HFFc6 (cell line): Measurements from ENCODE around the gene BRD4. TPM values are rescaled to one million over a fixed set of nuclear protein-coding genes. Genes with fewer than 3 reads are reported as not detected.

Experiments used
- DNase-seq: peaks from one replicate; pipeline ENCODE4 v3.0.0-alpha.2; 2018
- H3K27ac Mint-ChIP-seq: 2 replicates; pipeline ENCODE4 v1.8.0; 2020; ENCODE audit warnings: mild to moderate bottlenecking, mixed read lengths
- H3K27me3 Mint-ChIP-seq: 2 replicates; pipeline ENCODE4 v1.8.0; 2021; ENCODE audit warnings: mild to moderate bottlenecking, moderate library complexity, mixed read lengths; ENCODE audit not compliant: insufficient read depth
- H3K36me3 Mint-ChIP-seq: 2 replicates; pipeline ENCODE4 v1.8.0; 2021; ENCODE audit warnings: low read depth, mixed read lengths
- H3K4me1 Mint-ChIP-seq: 2 replicates; pipeline ENCODE4 v1.8.0; 2020; ENCODE audit warnings: low read depth, mixed read lengths
- H3K4me3 Mint-ChIP-seq: 2 replicates; pipeline ENCODE4 v1.8.0; 2020; ENCODE audit warnings: mild to moderate bottlenecking, moderate library complexity, mixed read lengths
- H3K9me3 Mint-ChIP-seq: 2 replicates; pipeline ENCODE4 v1.8.0; 2020; ENCODE audit warnings: mild to moderate bottlenecking, mixed read lengths
- total RNA-seq, 6 experiments: library from RNA; stranded (reverse); fragmentation: NEBNext Ultra II Directional; extraction: Animal tissue kit (Norgen Biotek cat#: 25700); gene quantifications; 2 replicates in 1 of 6; 3 replicates in 5 of 6; pipeline ENCODE4 v1.2.3, GENCODE V29; 2021
- TF ChIP-seq, protein P1 (sequence below): fragments of 200-600 bp; sonication (generic); IDR thresholded peaks from 2 replicates; pipeline ENCODE4 v1.5.0; 2021; ENCODE audit warnings: antibody characterized with exemption, mild to moderate bottlenecking

Gene BRD4
- total RNA-seq, 6 experiments from 2014 or later = 74.9 to 85.2 (median 81.5) TPM

DNA sequence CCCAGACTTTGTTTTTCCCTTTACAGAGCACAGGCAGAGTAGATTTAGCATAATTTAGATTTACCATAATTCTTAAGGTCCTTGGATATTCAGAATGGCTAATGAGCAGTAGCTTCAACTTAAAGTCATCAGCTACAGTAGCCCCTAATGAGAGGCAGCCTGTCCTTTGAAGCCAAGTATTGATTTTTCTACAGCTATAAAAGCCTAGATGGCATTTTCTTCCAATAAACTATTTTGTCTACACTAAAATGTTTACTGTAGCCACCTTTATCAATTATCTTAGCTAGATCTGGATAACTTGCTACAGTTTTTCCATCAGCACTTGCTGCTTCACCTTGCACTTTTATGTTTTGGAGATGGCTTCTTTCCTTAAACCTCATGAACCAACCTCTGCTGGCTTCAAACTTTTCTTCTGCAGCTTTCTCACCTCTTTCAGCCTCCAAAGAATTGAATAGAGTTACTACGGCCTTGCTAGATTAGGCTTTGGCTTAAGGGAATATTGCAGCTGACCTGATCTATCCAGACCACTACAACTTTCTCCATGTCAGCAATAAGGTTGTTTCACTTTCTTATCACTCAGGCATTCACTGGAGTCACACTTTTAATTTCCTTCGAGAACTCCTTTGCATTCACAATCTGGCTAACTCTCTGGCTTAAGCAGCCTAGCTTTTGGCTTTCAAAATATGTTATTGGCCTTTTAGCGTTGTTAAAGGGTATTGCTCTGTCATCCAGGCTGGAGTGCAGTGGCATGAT, 26.6 kb downstream of the BRD4 start:
- DNase-seq = no peak
- Mint-ChIP-seq H3K4me1 (peaks cover 53% of the 10 kb centered on the region), H3K4me3 (no peak overlapping the region), H3K27me3 (no peaks in the 10 kb centered on the region), H3K9me3 (no peaks in the 10 kb centered on the region), H3K27ac (peak overlapping the region; percentile 11; the same call in 1 of the 2 replicates), H3K36me3 (peaks cover 10% of the 10 kb centered on the region)
- TF ChIP-seq, protein P1, sequence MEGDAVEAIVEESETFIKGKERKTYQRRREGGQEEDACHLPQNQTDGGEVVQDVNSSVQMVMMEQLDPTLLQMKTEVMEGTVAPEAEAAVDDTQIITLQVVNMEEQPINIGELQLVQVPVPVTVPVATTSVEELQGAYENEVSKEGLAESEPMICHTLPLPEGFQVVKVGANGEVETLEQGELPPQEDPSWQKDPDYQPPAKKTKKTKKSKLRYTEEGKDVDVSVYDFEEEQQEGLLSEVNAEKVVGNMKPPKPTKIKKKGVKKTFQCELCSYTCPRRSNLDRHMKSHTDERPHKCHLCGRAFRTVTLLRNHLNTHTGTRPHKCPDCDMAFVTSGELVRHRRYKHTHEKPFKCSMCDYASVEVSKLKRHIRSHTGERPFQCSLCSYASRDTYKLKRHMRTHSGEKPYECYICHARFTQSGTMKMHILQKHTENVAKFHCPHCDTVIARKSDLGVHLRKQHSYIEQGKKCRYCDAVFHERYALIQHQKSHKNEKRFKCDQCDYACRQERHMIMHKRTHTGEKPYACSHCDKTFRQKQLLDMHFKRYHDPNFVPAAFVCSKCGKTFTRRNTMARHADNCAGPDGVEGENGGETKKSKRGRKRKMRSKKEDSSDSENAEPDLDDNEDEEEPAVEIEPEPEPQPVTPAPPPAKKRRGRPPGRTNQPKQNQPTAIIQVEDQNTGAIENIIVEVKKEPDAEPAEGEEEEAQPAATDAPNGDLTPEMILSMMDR = no peak

GRCh38 chr19:15304140-15304705, 28.1 kb downstream of the BRD4 start:
- H3K4me3 Mint-ChIP-seq = peak overlapping the region; percentile 70
- no peaks in the 10 kb centered on the region for H3K9me3 Mint-ChIP-seq
- peak; percentile 24 for DNase-seq
- peaks cover 60% of the 10 kb centered on the region for H3K4me1 Mint-ChIP-seq
- TF ChIP-seq, protein P1 = no peak
- H3K27ac Mint-ChIP-seq = peak overlapping the region; percentile 82
- peaks cover 2% of the 10 kb centered on the region; the same call in 1 of the 2 replicates for H3K27me3 Mint-ChIP-seq
- peaks cover 5% of the 10 kb centered on the region for H3K36me3 Mint-ChIP-seq

DNA sequence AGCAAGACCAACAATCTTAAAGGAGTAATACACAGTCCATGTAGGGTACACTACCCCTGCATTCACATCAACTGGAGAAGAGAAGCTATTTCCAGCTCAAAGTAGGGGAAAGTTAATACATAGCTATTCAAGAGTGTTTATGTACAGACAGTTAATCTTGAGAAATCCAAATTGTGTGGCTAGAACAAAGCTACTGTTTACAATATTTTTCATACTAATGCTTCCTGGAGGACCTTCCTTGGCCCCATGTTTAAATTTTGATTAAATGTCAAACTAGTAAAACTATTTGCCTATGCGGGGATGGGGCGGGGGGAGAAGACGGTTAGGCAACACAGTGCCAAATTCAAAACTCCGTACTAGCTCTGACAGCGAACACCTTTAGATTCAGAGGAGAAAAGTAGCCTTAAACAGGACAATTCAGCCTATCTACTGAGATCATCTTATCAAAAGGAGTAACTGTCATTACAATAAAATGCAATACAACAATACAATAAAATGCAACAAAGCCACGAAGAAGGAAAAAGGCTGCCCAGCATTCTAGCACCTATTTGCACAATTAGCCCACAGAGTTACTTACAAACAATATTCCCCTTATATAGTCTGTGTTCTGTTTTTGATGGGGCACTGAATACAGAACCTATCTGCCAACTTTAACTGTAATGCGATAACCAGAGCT, 29.1 kb downstream of the BRD4 start:
- Mint-ChIP-seq H3K4me3 (peak overlapping the region; percentile 70; the same call in 1 of the 2 replicates), H3K27ac (peak overlapping the region; percentile 82), H3K9me3 (no peaks in the 10 kb centered on the region), H3K36me3 (peaks cover 4% of the 10 kb centered on the region), H3K27me3 (peaks cover 2% of the 10 kb centered on the region; the same call in 1 of the 2 replicates), H3K4me1 (peaks cover 69% of the 10 kb centered on the region)
- DNase-seq = no peak
- TF ChIP-seq, protein P1 = no peak

GRCh38 chr19:15300533-15301197, 31.7 kb downstream of the BRD4 start:
- Mint-ChIP-seq H3K27me3 (peaks cover 2% of the 10 kb centered on the region; the same call in 1 of the 2 replicates), H3K4me3 (peak overlapping the region; percentile 59), H3K4me1 (peaks cover 82% of the 10 kb centered on the region), H3K36me3 (peaks cover 10% of the 10 kb centered on the region), H3K9me3 (no peaks in the 10 kb centered on the region), H3K27ac (peak overlapping the region; percentile 98)
- TF ChIP-seq, protein P1 = no peak
- DNase-seq = peak; percentile 76
